ENCODE results near the gene PBX4.

DNA sequence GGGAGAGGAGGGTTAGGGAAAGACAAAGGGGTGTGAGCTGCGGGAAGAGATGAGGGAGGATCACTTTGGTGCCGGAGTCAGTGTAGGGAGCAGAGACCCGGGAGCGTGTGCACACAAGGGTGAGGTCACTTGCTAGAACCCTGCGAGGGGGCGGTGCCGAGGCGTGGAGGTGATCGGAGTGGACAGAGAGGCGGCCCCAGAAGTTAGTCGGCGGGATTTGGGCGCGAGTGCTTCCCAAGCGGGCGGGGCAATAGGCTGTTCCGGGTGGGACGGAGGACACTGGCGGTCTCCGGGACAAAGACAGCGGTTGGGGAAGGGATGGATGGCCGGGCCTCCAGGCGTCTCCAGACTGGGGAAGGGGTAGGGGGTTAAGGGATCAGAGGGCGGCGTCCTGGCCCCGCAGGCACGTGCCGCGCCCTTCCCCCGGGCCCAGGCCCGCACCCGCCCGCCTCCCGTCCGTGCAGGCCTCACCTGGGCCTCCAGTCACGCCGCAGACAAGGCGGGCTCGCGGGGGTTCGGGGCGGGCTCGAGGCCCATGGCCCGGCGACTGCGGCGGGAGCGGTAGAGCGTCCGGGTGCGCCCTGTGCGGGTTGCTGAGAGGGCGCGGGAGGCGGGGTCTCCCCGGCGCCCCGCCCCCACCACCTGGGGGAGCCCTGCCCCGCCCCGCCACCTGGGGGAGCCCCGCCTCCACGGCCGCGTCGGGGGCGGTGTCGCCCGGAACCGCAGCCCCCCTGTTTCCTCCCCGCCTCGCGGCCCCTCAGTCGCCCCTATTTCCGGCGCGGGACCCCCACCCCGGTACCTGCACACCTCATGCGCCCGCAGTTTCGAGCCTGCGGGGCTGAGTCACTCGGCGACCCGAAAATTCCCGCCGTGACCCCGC, 9.4 kb upstream of the PBX4 start, which contains the start of gene LPAR2:
- TF ChIP-seq POLR2A (IDR thresholded peaks at IDR 0.05; ENCODE audit: low read depth, low read length) = no peak
- TF ChIP-seq PAX5 (IDR thresholded peaks at IDR 0.05; ENCODE audit: insufficient read depth, low read length, severe bottlenecking) = no peak
